ENCODE data around the gene FAM222A.

FAM222A gene

DNA sequence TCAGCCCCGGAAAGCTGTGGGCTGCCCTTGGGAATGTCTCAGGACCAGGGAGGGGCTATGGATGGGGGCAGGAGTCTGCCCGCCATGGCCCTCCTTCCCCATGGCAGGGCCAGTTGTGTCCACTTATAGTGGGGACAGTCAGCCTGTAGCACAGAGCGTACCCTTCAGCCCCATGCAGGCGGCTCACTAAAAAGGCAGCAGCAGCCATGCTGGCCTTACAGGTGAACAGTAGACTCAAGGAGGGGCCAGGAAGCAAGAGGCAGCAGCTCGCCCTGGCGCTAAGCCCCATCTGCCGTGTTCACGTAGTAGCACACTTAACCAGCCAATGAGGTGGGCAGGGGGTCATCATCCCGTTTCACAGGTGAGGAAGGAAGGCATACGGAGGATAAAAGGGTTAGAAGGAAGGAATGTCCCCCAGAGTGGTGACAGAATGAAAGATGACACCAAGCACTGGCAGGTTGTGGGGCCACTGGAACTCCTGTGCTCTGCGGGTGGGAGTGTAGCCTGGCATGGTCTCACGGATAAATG, 52.7 kb downstream of the FAM222A start (continued):
- TF ChIP-seq, protein P1, sequence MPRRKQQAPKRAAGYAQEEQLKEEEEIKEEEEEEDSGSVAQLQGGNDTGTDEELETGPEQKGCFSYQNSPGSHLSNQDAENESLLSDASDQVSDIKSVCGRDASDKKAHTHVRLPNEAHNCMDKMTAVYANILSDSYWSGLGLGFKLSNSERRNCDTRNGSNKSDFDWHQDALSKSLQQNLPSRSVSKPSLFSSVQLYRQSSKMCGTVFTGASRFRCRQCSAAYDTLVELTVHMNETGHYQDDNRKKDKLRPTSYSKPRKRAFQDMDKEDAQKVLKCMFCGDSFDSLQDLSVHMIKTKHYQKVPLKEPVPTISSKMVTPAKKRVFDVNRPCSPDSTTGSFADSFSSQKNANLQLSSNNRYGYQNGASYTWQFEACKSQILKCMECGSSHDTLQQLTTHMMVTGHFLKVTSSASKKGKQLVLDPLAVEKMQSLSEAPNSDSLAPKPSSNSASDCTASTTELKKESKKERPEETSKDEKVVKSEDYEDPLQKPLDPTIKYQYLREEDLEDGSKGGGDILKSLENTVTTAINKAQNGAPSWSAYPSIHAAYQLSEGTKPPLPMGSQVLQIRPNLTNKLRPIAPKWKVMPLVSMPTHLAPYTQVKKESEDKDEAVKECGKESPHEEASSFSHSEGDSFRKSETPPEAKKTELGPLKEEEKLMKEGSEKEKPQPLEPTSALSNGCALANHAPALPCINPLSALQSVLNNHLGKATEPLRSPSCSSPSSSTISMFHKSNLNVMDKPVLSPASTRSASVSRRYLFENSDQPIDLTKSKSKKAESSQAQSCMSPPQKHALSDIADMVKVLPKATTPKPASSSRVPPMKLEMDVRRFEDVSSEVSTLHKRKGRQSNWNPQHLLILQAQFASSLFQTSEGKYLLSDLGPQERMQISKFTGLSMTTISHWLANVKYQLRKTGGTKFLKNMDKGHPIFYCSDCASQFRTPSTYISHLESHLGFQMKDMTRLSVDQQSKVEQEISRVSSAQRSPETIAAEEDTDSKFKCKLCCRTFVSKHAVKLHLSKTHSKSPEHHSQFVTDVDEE (CRISPR knock-in tag; IDR thresholded peaks at IDR 0.05): no peak
- no peak for TF ChIP-seq GLIS3 (CRISPR knock-in tag; IDR thresholded peaks at IDR 0.05)

DNA sequence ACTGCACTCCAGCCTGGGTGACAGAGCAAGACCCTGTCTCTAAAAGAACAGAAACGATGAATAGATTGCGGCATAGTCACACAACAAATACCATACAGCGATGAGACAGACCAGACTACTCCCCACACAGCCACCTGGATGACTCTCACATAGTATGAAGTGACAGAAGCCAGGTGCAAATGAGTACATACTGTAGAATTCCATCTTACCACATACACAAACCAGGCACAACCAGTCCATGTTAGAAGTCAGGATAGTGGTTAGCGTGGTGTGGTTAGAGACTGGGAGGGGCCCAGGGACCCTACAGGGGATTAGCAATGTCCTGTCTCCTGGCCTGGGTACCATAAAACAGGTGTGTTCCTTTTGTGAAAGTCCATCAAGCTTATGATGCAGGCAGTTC, 53.8 kb downstream of the FAM222A start:
- no peak for ATAC-seq
- TF ChIP-seq, protein P2, sequence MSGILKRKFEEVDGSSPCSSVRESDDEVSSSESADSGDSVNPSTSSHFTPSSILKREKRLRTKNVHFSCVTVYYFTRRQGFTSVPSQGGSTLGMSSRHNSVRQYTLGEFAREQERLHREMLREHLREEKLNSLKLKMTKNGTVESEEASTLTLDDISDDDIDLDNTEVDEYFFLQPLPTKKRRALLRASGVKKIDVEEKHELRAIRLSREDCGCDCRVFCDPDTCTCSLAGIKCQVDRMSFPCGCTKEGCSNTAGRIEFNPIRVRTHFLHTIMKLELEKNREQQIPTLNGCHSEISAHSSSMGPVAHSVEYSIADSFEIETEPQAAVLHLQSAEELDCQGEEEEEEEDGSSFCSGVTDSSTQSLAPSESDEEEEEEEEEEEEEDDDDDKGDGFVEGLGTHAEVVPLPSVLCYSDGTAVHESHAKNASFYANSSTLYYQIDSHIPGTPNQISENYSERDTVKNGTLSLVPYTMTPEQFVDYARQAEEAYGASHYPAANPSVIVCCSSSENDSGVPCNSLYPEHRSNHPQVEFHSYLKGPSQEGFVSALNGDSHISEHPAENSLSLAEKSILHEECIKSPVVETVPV (CRISPR knock-in tag; IDR thresholded peaks at IDR 0.05): no peak
- no peak for TF ChIP-seq TCF4 (CRISPR knock-in tag; IDR thresholded peaks at IDR 0.05; ENCODE audit: borderline replicate concordance)
- TF ChIP-seq TOX (CRISPR knock-in tag; IDR thresholded peaks at IDR 0.05; ENCODE audit: borderline replicate concordance): no peak
- TF ChIP-seq, protein P1 (CRISPR knock-in tag; IDR thresholded peaks at IDR 0.05): no peak
- TF ChIP-seq, protein P3, sequence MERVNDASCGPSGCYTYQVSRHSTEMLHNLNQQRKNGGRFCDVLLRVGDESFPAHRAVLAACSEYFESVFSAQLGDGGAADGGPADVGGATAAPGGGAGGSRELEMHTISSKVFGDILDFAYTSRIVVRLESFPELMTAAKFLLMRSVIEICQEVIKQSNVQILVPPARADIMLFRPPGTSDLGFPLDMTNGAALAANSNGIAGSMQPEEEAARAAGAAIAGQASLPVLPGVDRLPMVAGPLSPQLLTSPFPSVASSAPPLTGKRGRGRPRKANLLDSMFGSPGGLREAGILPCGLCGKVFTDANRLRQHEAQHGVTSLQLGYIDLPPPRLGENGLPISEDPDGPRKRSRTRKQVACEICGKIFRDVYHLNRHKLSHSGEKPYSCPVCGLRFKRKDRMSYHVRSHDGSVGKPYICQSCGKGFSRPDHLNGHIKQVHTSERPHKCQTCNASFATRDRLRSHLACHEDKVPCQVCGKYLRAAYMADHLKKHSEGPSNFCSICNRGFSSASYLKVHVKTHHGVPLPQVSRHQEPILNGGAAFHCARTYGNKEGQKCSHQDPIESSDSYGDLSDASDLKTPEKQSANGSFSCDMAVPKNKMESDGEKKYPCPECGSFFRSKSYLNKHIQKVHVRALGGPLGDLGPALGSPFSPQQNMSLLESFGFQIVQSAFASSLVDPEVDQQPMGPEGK (CRISPR knock-in tag; IDR thresholded peaks at IDR 0.05; ENCODE audit: borderline replicate concordance): no peak
- no peak for TF ChIP-seq ZNF565 (CRISPR knock-in tag; conservative IDR thresholded peaks at IDR 0.05; ENCODE audit: low read depth)
- TF ChIP-seq, protein P4, sequence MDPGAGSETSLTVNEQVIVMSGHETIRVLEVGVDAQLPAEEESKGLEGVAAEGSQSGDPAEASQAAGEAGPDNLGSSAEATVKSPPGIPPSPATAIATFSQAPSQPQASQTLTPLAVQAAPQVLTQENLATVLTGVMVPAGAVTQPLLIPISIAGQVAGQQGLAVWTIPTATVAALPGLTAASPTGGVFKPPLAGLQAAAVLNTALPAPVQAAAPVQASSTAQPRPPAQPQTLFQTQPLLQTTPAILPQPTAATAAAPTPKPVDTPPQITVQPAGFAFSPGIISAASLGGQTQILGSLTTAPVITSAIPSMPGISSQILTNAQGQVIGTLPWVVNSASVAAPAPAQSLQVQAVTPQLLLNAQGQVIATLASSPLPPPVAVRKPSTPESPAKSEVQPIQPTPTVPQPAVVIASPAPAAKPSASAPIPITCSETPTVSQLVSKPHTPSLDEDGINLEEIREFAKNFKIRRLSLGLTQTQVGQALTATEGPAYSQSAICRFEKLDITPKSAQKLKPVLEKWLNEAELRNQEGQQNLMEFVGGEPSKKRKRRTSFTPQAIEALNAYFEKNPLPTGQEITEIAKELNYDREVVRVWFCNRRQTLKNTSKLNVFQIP (CRISPR knock-in tag; IDR thresholded peaks at IDR 0.05; ENCODE audit: borderline replicate concordance, low read depth): no peak
- TF ChIP-seq ZFP3 (CRISPR knock-in tag; IDR thresholded peaks at IDR 0.05): no peak
- TF ChIP-seq SNAI2 (CRISPR knock-in tag; IDR thresholded peaks at IDR 0.05): no peak
- no peak for TF ChIP-seq ZNF70 (CRISPR knock-in tag; IDR thresholded peaks at IDR 0.05)
- no peak for TF ChIP-seq ZFP30 (CRISPR knock-in tag; IDR thresholded peaks at IDR 0.05)
- TF ChIP-seq GLIS3 (CRISPR knock-in tag; IDR thresholded peaks at IDR 0.05): no peak
- TF ChIP-seq BACH2 (CRISPR knock-in tag; IDR thresholded peaks at IDR 0.05; ENCODE audit: borderline replicate concordance): no peak

DNA sequence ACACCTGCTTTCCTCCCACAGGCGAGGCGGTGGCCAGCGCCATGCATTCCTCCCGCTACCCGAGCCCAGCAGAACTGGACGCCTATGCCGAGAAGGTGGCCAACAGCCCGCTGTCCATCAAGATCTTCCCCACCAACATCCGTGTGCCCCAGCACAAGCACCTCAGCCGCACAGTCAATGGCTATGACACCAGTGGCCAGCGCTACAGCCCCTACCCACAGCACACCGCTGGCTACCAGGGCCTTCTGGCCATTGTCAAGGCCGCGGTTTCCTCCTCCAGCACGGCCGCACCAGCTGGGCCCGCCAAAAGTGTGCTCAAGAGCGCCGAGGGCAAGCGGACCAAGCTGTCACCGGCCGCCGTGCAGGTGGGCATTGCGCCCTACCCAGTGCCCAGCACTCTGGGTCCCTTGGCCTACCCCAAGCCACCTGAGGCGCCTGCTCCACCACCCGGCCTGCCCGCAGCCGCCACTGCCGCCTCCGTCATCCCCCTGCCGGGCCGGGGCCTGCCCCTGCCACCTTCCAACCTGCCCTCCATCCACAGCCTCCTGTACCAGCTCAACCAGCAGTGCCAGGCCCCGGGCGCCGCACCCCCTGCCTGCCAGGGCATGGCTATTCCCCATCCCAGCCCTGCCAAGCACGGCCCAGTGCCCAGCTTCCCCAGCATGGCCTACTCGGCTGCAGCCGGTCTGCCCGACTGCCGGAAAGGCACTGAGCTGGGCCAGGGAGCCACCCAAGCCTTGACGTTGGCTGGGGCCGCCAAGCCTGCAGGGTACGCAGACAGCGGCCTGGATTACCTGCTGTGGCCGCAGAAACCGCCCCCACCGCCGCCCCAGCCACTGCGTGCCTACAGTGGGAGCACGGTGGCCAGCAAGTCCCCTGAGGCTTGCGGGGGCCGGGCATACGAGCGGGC, 54.6 kb downstream of the FAM222A start:
- TF ChIP-seq PPARA (CRISPR knock-in tag; IDR thresholded peaks at IDR 0.05; ENCODE audit: borderline replicate concordance): no peak
- TF ChIP-seq SNAI2 (CRISPR knock-in tag; IDR thresholded peaks at IDR 0.05): no peak
- no peak for TF ChIP-seq ZNF565 (CRISPR knock-in tag; conservative IDR thresholded peaks at IDR 0.05; ENCODE audit: low read depth)
- no peak for TF ChIP-seq GLIS3 (CRISPR knock-in tag; IDR thresholded peaks at IDR 0.05)
- ATAC-seq: no peak

Measured in SK-N-SH treated with all-trans-retinoic acid at 6 μM for 48 hours (cell line).